ENCODE results near the gene IFNL3. TPM values are rescaled to one million over a fixed set of nuclear protein-coding genes. Genes with fewer than 3 reads are reported as not detected.

IFNL3 gene
- polyA plus RNA-seq, 1 donor (not counting 4 experiments of a cell fraction or from before 2014, with no cell fraction given): not detected

- no peak overlapping the region for H3K9ac ChIP-seq (ENCODE audit: control insufficient read depth, extremely low read depth, insufficient read depth, low read length)
- H3K36me3 ChIP-seq (ENCODE audit: control insufficient read depth in 2 of 2, extremely low read depth in 1 of 2, insufficient read depth in 2 of 2, low read length in 2 of 2): no peaks in the 10 kb centered on the region
- H3K9me3 ChIP-seq (ENCODE audit: control insufficient read depth, low read depth, low read length): no peaks in the 10 kb centered on the region
- no peak overlapping the region for H3K4me2 ChIP-seq (ENCODE audit: control insufficient read depth, extremely low read depth, insufficient read depth, low read depth, low read length)
- peaks cover 30% of the 10 kb centered on the region for H3K27me3 ChIP-seq (ENCODE audit: control insufficient read depth, extremely low read depth, insufficient read depth, low read length)
- dilution Hi-C loops (cut with MboI; ENCODE audit: extremely low pct_ligation_motif_present, low sequenced_read_pairs): no loop called here
- H4K20me1 ChIP-seq (ENCODE audit: control insufficient read depth, extremely low read depth, insufficient read depth, low read length): no peaks in the 10 kb centered on the region
- H2AFZ ChIP-seq (ENCODE audit: control insufficient read depth, low read length): no peak overlapping the region
- TF ChIP-seq, protein P1, sequence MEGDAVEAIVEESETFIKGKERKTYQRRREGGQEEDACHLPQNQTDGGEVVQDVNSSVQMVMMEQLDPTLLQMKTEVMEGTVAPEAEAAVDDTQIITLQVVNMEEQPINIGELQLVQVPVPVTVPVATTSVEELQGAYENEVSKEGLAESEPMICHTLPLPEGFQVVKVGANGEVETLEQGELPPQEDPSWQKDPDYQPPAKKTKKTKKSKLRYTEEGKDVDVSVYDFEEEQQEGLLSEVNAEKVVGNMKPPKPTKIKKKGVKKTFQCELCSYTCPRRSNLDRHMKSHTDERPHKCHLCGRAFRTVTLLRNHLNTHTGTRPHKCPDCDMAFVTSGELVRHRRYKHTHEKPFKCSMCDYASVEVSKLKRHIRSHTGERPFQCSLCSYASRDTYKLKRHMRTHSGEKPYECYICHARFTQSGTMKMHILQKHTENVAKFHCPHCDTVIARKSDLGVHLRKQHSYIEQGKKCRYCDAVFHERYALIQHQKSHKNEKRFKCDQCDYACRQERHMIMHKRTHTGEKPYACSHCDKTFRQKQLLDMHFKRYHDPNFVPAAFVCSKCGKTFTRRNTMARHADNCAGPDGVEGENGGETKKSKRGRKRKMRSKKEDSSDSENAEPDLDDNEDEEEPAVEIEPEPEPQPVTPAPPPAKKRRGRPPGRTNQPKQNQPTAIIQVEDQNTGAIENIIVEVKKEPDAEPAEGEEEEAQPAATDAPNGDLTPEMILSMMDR (optimal IDR thresholded peaks at IDR 0.05 in 1 of 3, IDR thresholded peaks at IDR 0.05 in 1 of 3, conservative IDR thresholded peaks at IDR 0.05 in 1 of 3; ENCODE audit: extremely low read depth in 1 of 3, insufficient read depth in 2 of 3, low read length in 3 of 3): no peak
- TF ChIP-seq EZH2 (IDR thresholded peaks at IDR 0.05; ENCODE audit: low read length): no peak
- H3K79me2 ChIP-seq (ENCODE audit: control insufficient read depth, insufficient read depth, low read length): no peaks in the 10 kb centered on the region
- no peaks in the 10 kb centered on the region for H3K9me1 ChIP-seq (ENCODE audit: control insufficient read depth, extremely low read depth, insufficient read depth, low read length)
- FAIRE-seq (no peak), DNase-seq (ENCODE audit: low read depth, low spot score) (no peak)
- no peaks in the 10 kb centered on the region for H3K4me1 ChIP-seq (ENCODE audit: control insufficient read depth, extremely low read depth, insufficient read depth, low read length)
- H3K4me3 ChIP-seq (ENCODE audit: control insufficient read depth in 2 of 3, extremely low read depth in 1 of 3, insufficient read depth in 2 of 3, low read depth in 1 of 3, low read length in 3 of 3): no peak overlapping the region
- H3K27ac ChIP-seq (ENCODE audit: control insufficient read depth, insufficient read depth, low read length): no peak overlapping the region
These were observed 19.1 kb upstream of the IFNL3 start for GRCh38 chr19:39263912-39264305.

GRCh38 chr19:39262496-39262895 is 17.7 kb upstream of the IFNL3 start:
- H2AFZ ChIP-seq (ENCODE audit: control insufficient read depth, low read length): no peak overlapping the region
- no peak for FAIRE-seq
- H3K4me2 ChIP-seq (ENCODE audit: control insufficient read depth, extremely low read depth, insufficient read depth, low read depth, low read length): no peak overlapping the region
- no peaks in the 10 kb centered on the region for H3K4me1 ChIP-seq (ENCODE audit: control insufficient read depth, extremely low read depth, insufficient read depth, low read length)
- no peaks in the 10 kb centered on the region for H3K9me1 ChIP-seq (ENCODE audit: control insufficient read depth, extremely low read depth, insufficient read depth, low read length)
- no peak for DNase-seq (ENCODE audit: low read depth, low spot score)
- H3K79me2 ChIP-seq (ENCODE audit: control insufficient read depth, insufficient read depth, low read length): no peaks in the 10 kb centered on the region
- H4K20me1 ChIP-seq (ENCODE audit: control insufficient read depth, extremely low read depth, insufficient read depth, low read length): no peaks in the 10 kb centered on the region
- dilution Hi-C loops (cut with MboI; ENCODE audit: extremely low pct_ligation_motif_present, low sequenced_read_pairs): no loop called here
- no peak overlapping the region for H3K4me3 ChIP-seq (ENCODE audit: control insufficient read depth in 2 of 3, extremely low read depth in 1 of 3, insufficient read depth in 2 of 3, low read depth in 1 of 3, low read length in 3 of 3)
- H3K27ac ChIP-seq (ENCODE audit: control insufficient read depth, insufficient read depth, low read length): no peak overlapping the region
- H3K27me3 ChIP-seq (ENCODE audit: control insufficient read depth, extremely low read depth, insufficient read depth, low read length): peaks cover 30% of the 10 kb centered on the region
- H3K9me3 ChIP-seq (ENCODE audit: control insufficient read depth, low read depth, low read length): no peaks in the 10 kb centered on the region
- TF ChIP-seq EZH2 (IDR thresholded peaks at IDR 0.05; ENCODE audit: low read length): no peak
- TF ChIP-seq, protein P1 (optimal IDR thresholded peaks at IDR 0.05 in 1 of 3, IDR thresholded peaks at IDR 0.05 in 1 of 3, conservative IDR thresholded peaks at IDR 0.05 in 1 of 3; ENCODE audit: extremely low read depth in 1 of 3, insufficient read depth in 2 of 3, low read length in 3 of 3): no peak
- H3K9ac ChIP-seq (ENCODE audit: control insufficient read depth, extremely low read depth, insufficient read depth, low read length): no peak overlapping the region
- H3K36me3 ChIP-seq (ENCODE audit: control insufficient read depth in 2 of 2, extremely low read depth in 1 of 2, insufficient read depth in 2 of 2, low read length in 2 of 2): no peaks in the 10 kb centered on the region

Measured in keratinocyte (primary cell).